Panc1 (cell line): ENCODE measurements around the gene KCNMA1. TPM values are rescaled to one million over a fixed set of nuclear protein-coding genes. Genes with fewer than 3 reads are reported as not detected.

ENCODE experiments used
- ATAC-seq: fragments of 200-7000 bp; cut with Tn5 transposase; 2 replicates; pipeline ENCODE4 v1.9.1; 2020; ENCODE audit warnings: mild to moderate bottlenecking, moderate library complexity
- BruUV-seq: library from RNA; stranded (reverse); fragments of 400-500 nt; replicated peaks from 2 replicates; lab custom pipeline; 2021; lab: Mats Ljungman, UMichigan
- CTCF ChIA-PET: fragments of 300-600 bp; sonication (Branson Sonifier 250); formaldehyde crosslinking; loops from one replicate; lab custom pipeline; 2022; ENCODE audit warnings: antibody characterized with exemption; lab: Charles Lee
- POLR2A ChIA-PET: fragments of 300-600 bp; sonication (Branson Sonifier 250); formaldehyde crosslinking; loops from one replicate; lab custom pipeline; 2022; ENCODE audit warnings: antibody characterized with exemption; lab: Charles Lee
- DNase-seq: peaks from one replicate; pipeline ENCODE4 v3.0.0-alpha.2; 2010; ENCODE audit warnings: low read depth, low spot score
- H3K27ac ChIP-seq: 2 replicates; pipeline ENCODE4 v1.5.1; 2011; ENCODE audit warnings: mild to moderate bottlenecking, low read length, inconsistent platforms
- H3K27me3 ChIP-seq: fragments of 200-500 bp; sonication (Bioruptor generic); 2 replicates; pipeline ENCODE4 v1.6.0; 2014; ENCODE audit warnings: low read length, inconsistent platforms; ENCODE audit not compliant: control insufficient read depth, insufficient read depth
- H3K36me3 ChIP-seq: fragments of 200-500 bp; sonication (Bioruptor generic); 2 replicates; pipeline ENCODE4 v1.5.1; 2014; ENCODE audit warnings: inconsistent platforms, mild to moderate bottlenecking, low read length, moderate library complexity; ENCODE audit not compliant: control insufficient read depth, insufficient read depth
- H3K4me1 ChIP-seq: 2 replicates; pipeline ENCODE4 v1.5.1; 2011; ENCODE audit warnings: inconsistent platforms, mild to moderate bottlenecking, low read length, moderate library complexity; ENCODE audit not compliant: control insufficient read depth, insufficient read depth
- H3K4me3 ChIP-seq, 2 experiments: 2 replicates each; pipeline ENCODE4 v1.5.1; 2011 to 2012; ENCODE audit warnings: low read depth in 2 of 2, low read length in 2 of 2, mild to moderate bottlenecking in 2 of 2, inconsistent platforms in 1 of 2, moderate library complexity in 1 of 2
- H3K9me3 ChIP-seq: fragments of 200-500 bp; sonication (Bioruptor generic); 2 replicates; pipeline ENCODE4 v1.5.1; 2014; ENCODE audit warnings: low read depth, mild to moderate bottlenecking, inconsistent platforms, low read length, moderate library complexity; ENCODE audit not compliant: control insufficient read depth, insufficient read depth
- POLR2AphosphoS5 ChIP-seq: IDR thresholded peaks from 2 replicates; pipeline ENCODE4 v1.6.1; 2012; ENCODE audit warnings: mild to moderate bottlenecking, low read depth, low read length, moderate library complexity
- REST ChIP-seq, 2 experiments: IDR thresholded peaks; 2 replicates each; pipeline ENCODE4 v1.6.1; 2011 to 2012; ENCODE audit warnings: low read depth in 2 of 2, control low read depth in 1 of 2, low read length in 1 of 2, mild to moderate bottlenecking in 1 of 2, moderate library complexity in 1 of 2; ENCODE audit not compliant: insufficient read depth in 1 of 2
- SIN3A ChIP-seq: IDR thresholded peaks from 2 replicates; pipeline ENCODE4 v1.6.1; 2012; ENCODE audit warnings: low read depth, mild to moderate bottlenecking, low read length, moderate library complexity, borderline replicate concordance; ENCODE audit not compliant: insufficient read depth
- TCF7L2 ChIP-seq: IDR thresholded peaks from 2 replicates; pipeline ENCODE4 v1.6.1; 2011; ENCODE audit warnings: mild to moderate bottlenecking, low read depth, low read length, inconsistent platforms
- in situ Hi-C: cut with HindIII; loops from 2 replicates; pipeline ENCODE4 v1.10.0; 2016; ENCODE audit warnings: low sequenced_read_pairs, low pct_unique_long_range_greater_than_20kb
- intact Hi-C: fragments of 100-400 bp; cut with micrococcal nuclease; formaldehyde crosslinking; loops from one replicate; pipeline ENCODE4 v1.10.0; 2022; ENCODE audit not compliant: unreplicated experiment
- total RNA-seq: library from RNA; stranded (reverse); gene quantifications from one replicate; pipeline ENCODE4 v1.2.1, GENCODE V29; 2021; ENCODE audit not compliant: unreplicated experiment
- TF ChIP-seq, protein P1 (sequence below): fragments of 450-650 bp; IDR thresholded peaks from 2 replicates; pipeline ENCODE4 v1.5.1; 2017; ENCODE audit warnings: mild to moderate bottlenecking

Gene KCNMA1
- total RNA-seq, 1 experiment from 2014 or later = 91.9 TPM

GRCh38 chr10:77630507-77630848 is 7.1 kb downstream of the KCNMA1 start:
- ChIA-PET POLR2A (no interaction called here), CTCF (no interaction called here)
- H3K4me3 ChIP-seq = peak overlapping the region; percentile 20 to 44
- peak overlapping the region; percentile 87 for H3K27ac ChIP-seq
- TF ChIP-seq SIN3A (no peak), REST (IDR thresholded peaks at IDR 0.05; ENCODE audit: insufficient read depth in 1 of 2, low read depth in 2 of 2, low read length in 1 of 2) (no peak)
- H3K9me3 ChIP-seq = no peaks in the 10 kb centered on the region
- ATAC-seq = no peak; the same call in 1 of the 2 replicates
- BruUV-seq = no TSS peak
- in situ Hi-C loops = no loop called here
- H3K27me3 ChIP-seq = no peaks in the 10 kb centered on the region
- H3K4me1 ChIP-seq = peaks cover 98% of the 10 kb centered on the region
- no peak for DNase-seq
- intact Hi-C loops = no loop called here
- H3K36me3 ChIP-seq = no peaks in the 10 kb centered on the region

DNA sequence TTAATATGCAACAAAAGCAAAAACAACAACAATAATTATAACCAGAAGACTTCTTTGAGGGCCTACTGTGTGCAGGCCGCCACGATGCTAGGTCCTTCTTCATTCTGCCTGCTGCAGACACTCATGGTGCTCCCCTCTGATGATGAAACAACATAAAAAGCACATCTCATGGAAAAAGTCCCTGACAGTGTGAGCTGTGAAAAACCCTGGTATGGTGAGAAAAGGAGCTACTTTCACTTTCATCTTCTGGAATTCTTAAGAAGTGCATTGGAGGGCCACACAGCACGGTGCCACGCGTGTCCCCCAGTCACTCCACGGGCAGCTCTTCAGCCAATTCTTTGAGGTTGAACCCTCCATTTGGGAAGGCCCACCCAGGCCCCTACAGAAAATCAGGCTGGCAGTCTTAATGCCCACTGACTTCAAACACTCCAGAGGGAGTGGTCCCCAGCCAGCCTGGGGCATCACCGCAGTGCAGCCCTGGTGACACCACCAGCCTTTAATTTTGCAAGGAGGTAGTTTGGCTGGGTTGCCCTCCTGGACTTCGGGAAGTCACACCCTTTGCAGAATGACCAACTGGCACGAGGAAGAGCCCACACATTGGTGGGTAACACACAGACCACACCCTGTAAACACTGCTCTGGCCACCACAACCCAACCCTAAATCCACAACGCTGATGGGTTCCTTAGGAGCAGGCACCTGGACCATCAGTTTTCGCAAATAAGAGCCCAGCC is 7.7 kb downstream of the KCNMA1 start:
- no peak for DNase-seq
- no peak for TF ChIP-seq REST (IDR thresholded peaks at IDR 0.05; ENCODE audit: insufficient read depth in 1 of 2, low read depth in 2 of 2, low read length in 1 of 2)
- TF ChIP-seq SIN3A = no peak
- TF ChIP-seq POLR2AphosphoS5 = no peak
- TF ChIP-seq TCF7L2 = no peak
- TF ChIP-seq, protein P1, sequence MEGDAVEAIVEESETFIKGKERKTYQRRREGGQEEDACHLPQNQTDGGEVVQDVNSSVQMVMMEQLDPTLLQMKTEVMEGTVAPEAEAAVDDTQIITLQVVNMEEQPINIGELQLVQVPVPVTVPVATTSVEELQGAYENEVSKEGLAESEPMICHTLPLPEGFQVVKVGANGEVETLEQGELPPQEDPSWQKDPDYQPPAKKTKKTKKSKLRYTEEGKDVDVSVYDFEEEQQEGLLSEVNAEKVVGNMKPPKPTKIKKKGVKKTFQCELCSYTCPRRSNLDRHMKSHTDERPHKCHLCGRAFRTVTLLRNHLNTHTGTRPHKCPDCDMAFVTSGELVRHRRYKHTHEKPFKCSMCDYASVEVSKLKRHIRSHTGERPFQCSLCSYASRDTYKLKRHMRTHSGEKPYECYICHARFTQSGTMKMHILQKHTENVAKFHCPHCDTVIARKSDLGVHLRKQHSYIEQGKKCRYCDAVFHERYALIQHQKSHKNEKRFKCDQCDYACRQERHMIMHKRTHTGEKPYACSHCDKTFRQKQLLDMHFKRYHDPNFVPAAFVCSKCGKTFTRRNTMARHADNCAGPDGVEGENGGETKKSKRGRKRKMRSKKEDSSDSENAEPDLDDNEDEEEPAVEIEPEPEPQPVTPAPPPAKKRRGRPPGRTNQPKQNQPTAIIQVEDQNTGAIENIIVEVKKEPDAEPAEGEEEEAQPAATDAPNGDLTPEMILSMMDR = no peak
- POLR2A ChIA-PET = interaction anchor here (1.0 kb wide), 1 partner anchor 9 kb away, joined by 3 read pairs; no protein-coding TSS in a partner anchor
- CTCF ChIA-PET = no interaction called here
- BruUV-seq = no TSS peak
- H3K36me3 ChIP-seq = no peaks in the 10 kb centered on the region
- H3K9me3 ChIP-seq = no peaks in the 10 kb centered on the region
- in situ Hi-C loops (no loop called here), intact Hi-C loops (loop anchor here (5.0 kb wide), 1 partner anchor 128 kb away; no protein-coding TSS in a partner anchor)
- peak; percentile 46 for ATAC-seq
- peak overlapping the region; percentile 87 for H3K27ac ChIP-seq
- H3K27me3 ChIP-seq = no peaks in the 10 kb centered on the region
- H3K4me3 ChIP-seq = peak overlapping the region; percentile 20 to 44
- peaks cover 98% of the 10 kb centered on the region for H3K4me1 ChIP-seq
